ENCODE data around the gene IP6K2. TPM values are rescaled to one million over a fixed set of nuclear protein-coding genes. Genes with fewer than 3 reads are reported as not detected.
"Not testable (repeated sequence)": the region's sequence is repeated elsewhere in the genome, so short reads cannot be mapped to it uniquely, and the experiment has no call there.

IP6K2 gene, protein sequence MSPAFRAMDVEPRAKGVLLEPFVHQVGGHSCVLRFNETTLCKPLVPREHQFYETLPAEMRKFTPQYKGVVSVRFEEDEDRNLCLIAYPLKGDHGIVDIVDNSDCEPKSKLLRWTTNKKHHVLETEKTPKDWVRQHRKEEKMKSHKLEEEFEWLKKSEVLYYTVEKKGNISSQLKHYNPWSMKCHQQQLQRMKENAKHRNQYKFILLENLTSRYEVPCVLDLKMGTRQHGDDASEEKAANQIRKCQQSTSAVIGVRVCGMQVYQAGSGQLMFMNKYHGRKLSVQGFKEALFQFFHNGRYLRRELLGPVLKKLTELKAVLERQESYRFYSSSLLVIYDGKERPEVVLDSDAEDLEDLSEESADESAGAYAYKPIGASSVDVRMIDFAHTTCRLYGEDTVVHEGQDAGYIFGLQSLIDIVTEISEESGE
- total RNA-seq = 100 to 1,000 TPM in 2 of 3 donors, 10 to 100 TPM in 1; 84.0 to 185 (median 126) TPM

DNA sequence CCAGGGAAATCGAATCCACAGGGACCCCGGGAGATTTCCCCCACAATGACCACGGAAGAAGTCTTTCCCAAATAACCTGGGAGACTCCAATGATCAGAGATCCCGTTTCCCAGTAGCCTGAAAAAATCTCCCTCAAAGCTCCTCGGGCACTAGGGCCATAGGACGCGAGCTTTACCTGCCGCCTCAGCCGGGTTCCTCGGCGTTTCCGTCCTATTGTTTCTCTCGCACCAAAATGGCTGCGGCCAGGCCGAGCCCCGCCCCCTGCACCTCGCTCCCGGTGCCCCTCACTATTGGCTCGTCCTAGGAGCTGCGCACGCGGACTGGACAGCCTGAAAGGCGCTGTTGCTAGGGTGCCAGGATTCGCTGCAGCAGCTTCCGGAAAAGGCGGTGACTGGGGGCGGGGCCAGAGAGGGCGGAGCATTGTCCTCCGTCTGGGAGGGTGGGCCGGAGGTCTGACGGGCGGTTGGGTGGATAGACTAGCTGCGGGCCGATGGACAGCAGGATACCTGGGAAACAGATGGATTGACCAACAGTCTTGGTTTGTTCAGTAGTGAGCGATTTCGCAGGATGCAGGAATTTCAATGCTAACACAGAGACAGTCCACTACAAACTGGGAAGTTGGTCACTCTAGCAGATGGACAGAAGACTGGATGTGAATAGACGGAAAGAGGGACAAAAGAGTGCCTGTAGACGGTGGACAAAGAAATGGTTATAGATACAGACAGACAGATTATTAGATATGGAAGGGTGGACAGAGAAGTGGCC lies at the start of gene IP6K2:
Gene IP6K2, minus strand, starts transcription at position 240 of the 765 bp plus-strand sequence. CDS start 21,930 bp downstream, outside the sequence.
- peak; percentile 98 to 99 for DNase-seq (ENCODE audit: low spot score in 2 of 2)
- TF ChIP-seq, protein P1, sequence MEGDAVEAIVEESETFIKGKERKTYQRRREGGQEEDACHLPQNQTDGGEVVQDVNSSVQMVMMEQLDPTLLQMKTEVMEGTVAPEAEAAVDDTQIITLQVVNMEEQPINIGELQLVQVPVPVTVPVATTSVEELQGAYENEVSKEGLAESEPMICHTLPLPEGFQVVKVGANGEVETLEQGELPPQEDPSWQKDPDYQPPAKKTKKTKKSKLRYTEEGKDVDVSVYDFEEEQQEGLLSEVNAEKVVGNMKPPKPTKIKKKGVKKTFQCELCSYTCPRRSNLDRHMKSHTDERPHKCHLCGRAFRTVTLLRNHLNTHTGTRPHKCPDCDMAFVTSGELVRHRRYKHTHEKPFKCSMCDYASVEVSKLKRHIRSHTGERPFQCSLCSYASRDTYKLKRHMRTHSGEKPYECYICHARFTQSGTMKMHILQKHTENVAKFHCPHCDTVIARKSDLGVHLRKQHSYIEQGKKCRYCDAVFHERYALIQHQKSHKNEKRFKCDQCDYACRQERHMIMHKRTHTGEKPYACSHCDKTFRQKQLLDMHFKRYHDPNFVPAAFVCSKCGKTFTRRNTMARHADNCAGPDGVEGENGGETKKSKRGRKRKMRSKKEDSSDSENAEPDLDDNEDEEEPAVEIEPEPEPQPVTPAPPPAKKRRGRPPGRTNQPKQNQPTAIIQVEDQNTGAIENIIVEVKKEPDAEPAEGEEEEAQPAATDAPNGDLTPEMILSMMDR (IDR thresholded peaks at IDR 0.05) = no peak
- peak; percentile 78 to 96 (median 86) for TF ChIP-seq POLR2AphosphoS5 (IDR thresholded peaks at IDR 0.05)
- TF ChIP-seq POLR2A (IDR thresholded peaks at IDR 0.05) = peak; percentile 82

DNA sequence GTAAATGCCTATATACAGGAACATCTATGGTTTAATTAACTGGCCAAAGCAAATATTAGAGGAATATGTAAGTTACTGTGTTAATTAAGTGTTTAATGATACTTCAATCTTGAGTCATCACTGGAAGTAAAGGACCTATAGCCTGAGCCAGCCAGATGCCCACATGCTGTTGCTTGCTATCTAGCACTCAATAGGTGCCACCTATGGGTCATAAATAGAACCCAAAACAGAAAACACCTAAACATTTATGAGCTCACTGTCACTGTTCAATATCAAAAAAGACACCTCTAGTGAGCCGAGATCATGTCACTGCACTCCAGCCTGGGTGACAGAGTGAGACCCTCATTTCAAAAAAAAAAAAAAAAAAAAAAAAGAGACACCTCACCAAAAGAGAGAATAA lies 48.4 kb upstream of the IP6K2 start:
- no peak for DNase-seq (ENCODE audit: low spot score in 2 of 2)
- no peaks in the 10 kb centered on the region for H3K36me3 ChIP-seq
- H3K27me3 ChIP-seq = no peaks in the 10 kb centered on the region
- H3K9me3 ChIP-seq = no peaks in the 10 kb centered on the region
- intact Hi-C loops (cut with DNase I; ENCODE audit: low total_unique reads) = no loop called here
- H3K4me3 ChIP-seq = no peak overlapping the region
- no peak overlapping the region for H3K27ac ChIP-seq
- TF ChIP-seq POLR2A (IDR thresholded peaks at IDR 0.05) (no peak), POLR2AphosphoS5 (IDR thresholded peaks at IDR 0.05) (no peak)
- TF ChIP-seq, protein P1 (IDR thresholded peaks at IDR 0.05) = no peak
- H3K4me1 ChIP-seq = no peaks in the 10 kb centered on the region

More for the DNA sequence above, at the start of gene IP6K2:
- Histone ChIP-seq H3K4me1 (peaks cover 0 to 8% of the 10 kb centered on the region in 2 donors), H3K4me3 (peak within 1 kb of the TSS; percentile 77 to 90 (median 79)), H3K27me3 (no peaks in the 10 kb centered on the region), H3K9me3 (no peaks in the 10 kb centered on the region), H3K36me3 (no peaks in the 10 kb centered on the region), H3K27ac (peak within 1 kb of the TSS; percentile 87 to 96)
- intact Hi-C loops (cut with DNase I; ENCODE audit: low total_unique reads) = no loop called here

DNA sequence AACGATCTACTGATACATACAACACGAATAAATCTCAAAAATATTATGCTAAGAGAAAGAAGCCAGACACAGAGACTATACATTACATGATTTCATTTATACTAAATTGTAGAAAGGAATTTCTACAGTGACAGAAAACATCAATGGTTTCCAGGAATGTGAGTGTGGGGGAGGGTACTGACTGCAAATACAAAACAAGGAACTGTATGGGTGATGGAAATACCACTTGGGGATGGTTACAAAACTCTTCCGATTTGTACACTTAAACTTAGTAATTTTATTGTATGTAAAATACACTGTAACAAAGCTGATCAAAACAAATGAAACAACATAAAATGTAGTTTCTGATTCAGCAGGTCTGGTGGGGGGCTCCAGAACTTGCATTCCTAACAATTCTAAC lies 45.8 kb upstream of the IP6K2 start:
- H3K36me3 ChIP-seq = no peaks in the 10 kb centered on the region
- H3K9me3 ChIP-seq = no peaks in the 10 kb centered on the region
- H3K27me3 ChIP-seq = no peaks in the 10 kb centered on the region
- no peaks in the 10 kb centered on the region for H3K4me1 ChIP-seq
- no peak for DNase-seq (ENCODE audit: low spot score in 2 of 2)
- intact Hi-C loops (cut with DNase I; ENCODE audit: low total_unique reads) = no loop called here
- H3K27ac ChIP-seq = no peak overlapping the region
- no peak overlapping the region for H3K4me3 ChIP-seq
- TF ChIP-seq, protein P1 (IDR thresholded peaks at IDR 0.05) = no peak
- no peak for TF ChIP-seq POLR2AphosphoS5 (IDR thresholded peaks at IDR 0.05)
- no peak for TF ChIP-seq POLR2A (IDR thresholded peaks at IDR 0.05)

DNA sequence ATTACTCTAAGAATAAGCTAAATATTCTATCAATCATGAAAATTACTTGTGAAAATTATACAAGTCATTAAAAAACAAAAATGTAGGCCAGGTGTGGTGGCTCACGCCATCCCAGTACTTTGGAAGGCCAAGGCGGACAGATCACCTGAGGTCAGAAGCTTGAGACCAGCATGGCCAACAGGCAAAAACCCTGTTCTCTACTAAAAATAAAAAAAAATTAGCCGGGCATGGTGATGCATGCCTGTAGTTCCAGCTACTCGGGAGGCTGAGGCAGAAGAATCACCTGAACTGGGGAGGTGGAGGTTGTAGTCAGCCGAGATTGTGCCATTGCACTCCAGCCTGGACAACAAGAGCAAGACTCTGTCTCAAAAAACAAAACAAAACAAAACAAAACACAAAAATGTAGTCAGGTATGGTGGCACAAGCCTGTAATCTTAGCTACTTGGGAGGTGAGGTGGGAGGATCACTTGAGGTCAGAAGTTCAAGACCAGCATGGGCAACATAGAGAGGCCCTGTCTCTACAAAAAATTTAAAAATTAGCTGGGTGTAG lies 43.0 kb upstream of the IP6K2 start:
- DNase-seq (ENCODE audit: low spot score in 2 of 2); H3K36me3 ChIP-seq; H3K27ac ChIP-seq; H3K9me3 ChIP-seq; H3K4me3 ChIP-seq; H3K27me3 ChIP-seq; intact Hi-C loops (cut with DNase I; ENCODE audit: low total_unique reads); H3K4me1 ChIP-seq: not testable (repeated sequence)

DNA sequence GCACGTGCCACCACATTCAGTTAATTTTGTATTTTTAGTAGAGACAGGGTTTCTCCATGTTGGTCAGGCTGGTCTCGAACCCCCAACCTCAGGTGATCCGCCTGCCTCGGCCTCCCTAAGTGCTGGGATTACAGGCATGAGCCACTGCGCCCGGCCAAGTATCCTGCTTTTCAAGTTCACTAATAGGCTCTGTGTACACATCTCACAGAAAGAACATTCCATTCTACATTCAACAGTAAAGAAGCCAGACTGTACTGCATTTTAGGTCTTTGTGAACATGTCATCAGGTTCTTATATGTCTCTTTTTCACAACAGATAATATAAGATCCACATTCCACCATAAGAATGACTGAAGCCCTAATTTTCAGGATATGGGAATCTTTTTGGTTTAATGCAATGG lies 42.5 kb upstream of the IP6K2 start:
- H3K27me3 ChIP-seq; intact Hi-C loops (cut with DNase I; ENCODE audit: low total_unique reads); DNase-seq (ENCODE audit: low spot score in 2 of 2); H3K36me3 ChIP-seq; H3K27ac ChIP-seq; H3K9me3 ChIP-seq; H3K4me3 ChIP-seq; H3K4me1 ChIP-seq: not testable (repeated sequence)

DNA sequence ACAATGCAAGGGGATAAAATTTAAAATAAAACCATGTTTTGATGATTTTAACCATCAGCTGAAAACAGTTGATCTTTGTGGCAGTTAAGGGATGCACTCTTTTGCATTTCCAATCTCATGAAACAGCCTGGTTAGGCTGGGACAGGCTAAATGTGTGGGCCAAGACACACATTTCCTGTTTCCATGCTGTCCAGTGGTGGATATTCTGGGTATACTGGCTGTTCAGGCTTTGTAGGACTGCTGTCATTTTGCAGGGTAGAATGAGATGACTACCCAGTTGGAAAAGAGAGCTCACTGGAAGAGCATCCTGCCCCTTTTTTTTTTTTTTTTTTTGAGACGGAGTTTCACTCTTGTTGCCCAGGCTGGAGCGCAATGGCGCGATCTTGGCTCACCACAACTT lies 42.0 kb upstream of the IP6K2 start:
- intact Hi-C loops (cut with DNase I; ENCODE audit: low total_unique reads) = no loop called here
- H3K27me3 ChIP-seq = no peaks in the 10 kb centered on the region
- no peak for DNase-seq (ENCODE audit: low spot score in 2 of 2)
- no peaks in the 10 kb centered on the region for H3K36me3 ChIP-seq
- TF ChIP-seq POLR2A (IDR thresholded peaks at IDR 0.05) (no peak), POLR2AphosphoS5 (IDR thresholded peaks at IDR 0.05) (no peak)
- TF ChIP-seq, protein P1 (IDR thresholded peaks at IDR 0.05) = no peak
- no peak overlapping the region for H3K27ac ChIP-seq
- H3K9me3 ChIP-seq = no peaks in the 10 kb centered on the region
- H3K4me3 ChIP-seq = no peak overlapping the region
- no peaks in the 10 kb centered on the region for H3K4me1 ChIP-seq
